Trophoblast cell (in vitro differentiated cells and primary cell): ENCODE data around the gene PPP3CB. TPM values are rescaled to one million over a fixed set of nuclear protein-coding genes. Genes with fewer than 3 reads are reported as not detected.
A peak's percentile ranks its signal among the peaks of the same experiment; 100 is the strongest.

Experiments used
- DNase-seq, 2 donors: peaks; one replicate each; pipeline ENCODE4 v3.0.0-alpha.2; 2016
- H2AFZ ChIP-seq: 2 replicates; pipeline ENCODE4 v1.6.1; 2013; ENCODE audit warnings: low read length, moderate library complexity, mild to moderate bottlenecking; ENCODE audit not compliant: insufficient read depth, poor library complexity
- H2AK5ac ChIP-seq: 2 replicates; pipeline ENCODE4 v1.6.1; 2013; ENCODE audit warnings: mild to moderate bottlenecking, low read length
- H2BK120ac ChIP-seq: 2 replicates; pipeline ENCODE4 v1.6.1; 2013; ENCODE audit warnings: low read length, mild to moderate bottlenecking, moderate library complexity; ENCODE audit not compliant: insufficient read depth, poor library complexity
- H2BK12ac ChIP-seq: 2 replicates; pipeline ENCODE4 v1.6.1; 2013; ENCODE audit warnings: mild to moderate bottlenecking, low read length, moderate library complexity
- H2BK5ac ChIP-seq: 2 replicates; pipeline ENCODE4 v1.6.1; 2013; ENCODE audit warnings: low read length, low read depth, moderate library complexity, mild to moderate bottlenecking; ENCODE audit not compliant: poor library complexity
- H3K14ac ChIP-seq: 2 replicates; pipeline ENCODE4 v1.6.1; 2013; ENCODE audit warnings: mild to moderate bottlenecking, low read length
- H3K18ac ChIP-seq: 2 replicates; pipeline ENCODE4 v1.6.1; 2013; ENCODE audit warnings: mild to moderate bottlenecking, low read length
- H3K23ac ChIP-seq: 2 replicates; pipeline ENCODE4 v1.6.1; 2013; ENCODE audit warnings: low read length
- H3K27ac ChIP-seq: 2 replicates; pipeline ENCODE4 v1.5.1; 2013; ENCODE audit warnings: low read depth, mild to moderate bottlenecking, inconsistent platforms, low read length, moderate library complexity
- H3K27me3 ChIP-seq: 2 replicates; pipeline ENCODE4 v1.6.1; 2013; ENCODE audit warnings: inconsistent platforms, mild to moderate bottlenecking, low read length, moderate library complexity; ENCODE audit not compliant: insufficient read depth
- H3K36me3 ChIP-seq, 2 experiments: 1 replicate in 1 of 2; 2 replicates in 1 of 2; pipeline ENCODE4 v1.6.1; 2013; ENCODE audit warnings: low read length in 2 of 2, mild to moderate bottlenecking in 2 of 2, moderate library complexity in 1 of 2; ENCODE audit not compliant: insufficient read depth in 2 of 2, control insufficient read depth in 1 of 2
- H3K4ac ChIP-seq: 2 replicates; pipeline ENCODE4 v1.6.1; 2013; ENCODE audit warnings: low read depth, mild to moderate bottlenecking, low read length, moderate library complexity
- H3K4me1 ChIP-seq, 2 experiments: 1 replicate in 1 of 2; 2 replicates in 1 of 2; pipeline ENCODE4 v1.6.1; 2013; ENCODE audit warnings: low read length in 2 of 2, mild to moderate bottlenecking in 2 of 2, moderate library complexity in 1 of 2; ENCODE audit not compliant: insufficient read depth in 2 of 2, control insufficient read depth in 1 of 2
- H3K4me2 ChIP-seq: 2 replicates; pipeline ENCODE4 v1.6.1; 2013; ENCODE audit warnings: inconsistent platforms, mild to moderate bottlenecking, low read length, moderate library complexity
- H3K4me3 ChIP-seq: 2 replicates; pipeline ENCODE4 v1.5.1; 2013; ENCODE audit warnings: mild to moderate bottlenecking, low read depth, low read length, inconsistent platforms
- H3K79me1 ChIP-seq: one replicate; pipeline ENCODE4 v1.6.1; 2013; ENCODE audit warnings: low read length
- H3K79me2 ChIP-seq: 2 replicates; pipeline ENCODE4 v1.6.1; 2013; ENCODE audit warnings: low read length, mild to moderate bottlenecking; ENCODE audit not compliant: control insufficient read depth, insufficient read depth, poor library complexity
- H3K9ac ChIP-seq: 2 replicates; pipeline ENCODE4 v1.6.1; 2013; ENCODE audit warnings: mild to moderate bottlenecking, low read length
- H3K9me3 ChIP-seq: 2 replicates; pipeline ENCODE4 v1.6.1; 2013; ENCODE audit warnings: low read depth, mild to moderate bottlenecking, control low read depth, inconsistent platforms, low read length; ENCODE audit not compliant: insufficient read depth
- H4K12ac ChIP-seq: 2 replicates; pipeline ENCODE4 v1.6.1; 2013; ENCODE audit warnings: low read depth, mild to moderate bottlenecking, low read length, moderate library complexity
- H4K8ac ChIP-seq: 2 replicates; pipeline ENCODE4 v1.6.1; 2013; ENCODE audit warnings: low read depth, mild to moderate bottlenecking, low read length, moderate library complexity
- H4K91ac ChIP-seq: one replicate; pipeline ENCODE4 v1.6.1; 2013; ENCODE audit warnings: low read depth, mild to moderate bottlenecking, low read length, moderate library complexity
- WGBS: extraction: QIAGEN DNeasy Blood & Tissue Kit; methylation state at CpG from one replicate; pipeline ENCODE4 v1.1.7; 2013; ENCODE audit warnings: missing lambda C conversion rate; ENCODE audit not compliant: insufficient read length, insufficient coverage; ENCODE audit errors: extremely low coverage; 5-methylcytosine and 5-hydroxymethylcytosine counted together
- polyA plus RNA-seq: library from polyadenylated mRNA; stranded (reverse); fragments of 200-250 nt; gene quantifications from 2 replicates; pipeline ENCODE4 v1.2.3, GENCODE V29; 2013

PPP3CB gene
- 26.7 and 28.0 TPM in 2 replicates for polyA plus RNA-seq

- Histone ChIP-seq H2BK12ac (peak within 1 kb of the TSS; percentile 71), H3K79me1 (peaks cover 6% of the 10 kb centered on the region), H3K4me2 (peak within 1 kb of the TSS; percentile 96), H3K4me1 (peaks cover 0 to 5% of the 10 kb centered on the region in 2 experiments), H3K9me3 (no peaks in the 10 kb centered on the region), H3K27me3 (no peaks in the 10 kb centered on the region), H3K4ac (peak within 1 kb of the TSS; percentile 96), H3K27ac (peak within 1 kb of the TSS; percentile 96), H3K18ac (peak within 1 kb of the TSS; percentile 99), H3K23ac (peak within 1 kb of the TSS; percentile 2), H3K79me2 (peaks cover 3% of the 10 kb centered on the region), H2AK5ac (peak within 1 kb of the TSS; percentile 98), H3K9ac (peak within 1 kb of the TSS; percentile 99), H3K14ac (peak within 1 kb of the TSS; percentile 99), H3K4me3 (peak within 1 kb of the TSS; percentile 91), H4K91ac (peak within 1 kb of the TSS; percentile 99), H4K12ac (peak within 1 kb of the TSS; percentile 98), H2AFZ (peak within 1 kb of the TSS; percentile 99), H2BK5ac (peak within 1 kb of the TSS; percentile 93), H4K8ac (peak within 1 kb of the TSS; percentile 99), H3K36me3 (peaks cover 6 to 7% of the 10 kb centered on the region in 2 experiments), H2BK120ac (peak within 1 kb of the TSS; percentile 85)
- DNase-seq, result peak; percentile 89
- WGBS, result no CpG with 5 or more reads among the region's 28 CpGs
These were observed at the start of gene PPP3CB for GRCh38 chr10:73495884-73496674. TSS of gene PPP3CB (minus strand) at chr10:73496024. CDS start at chr10:73495889, 135 bp downstream.

DNA sequence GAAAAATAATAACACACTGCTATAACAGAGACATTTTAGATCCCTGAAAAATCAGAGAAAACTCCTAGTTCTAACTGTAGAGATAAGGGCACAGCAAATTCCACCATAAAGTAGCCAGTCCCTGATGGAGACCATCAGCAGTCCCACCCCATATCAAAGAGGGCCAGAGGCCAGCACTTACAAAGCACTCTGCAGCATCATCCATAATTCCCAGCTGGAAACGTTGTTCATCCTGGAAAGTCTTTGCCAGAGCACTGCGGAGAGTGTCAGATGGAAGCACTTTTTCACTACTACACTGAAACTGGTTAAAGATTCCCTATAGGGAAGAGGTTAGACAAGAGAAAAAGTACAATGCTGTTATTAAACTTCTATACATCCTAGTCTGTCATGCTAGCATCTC lies 49.5 kb upstream of the PPP3CB start:
- peak overlapping the region; percentile 95 for H3K23ac ChIP-seq
- no peaks in the 10 kb centered on the region for H3K9me3 ChIP-seq
- H2AFZ ChIP-seq, result no peak overlapping the region
- no peak overlapping the region for H3K9ac ChIP-seq
- H2AK5ac ChIP-seq, result no peak overlapping the region
- H2BK120ac ChIP-seq, result no peak overlapping the region
- no peak overlapping the region for H3K14ac ChIP-seq
- no peak overlapping the region for H3K27ac ChIP-seq
- no peak overlapping the region for H4K12ac ChIP-seq
- H2BK12ac ChIP-seq, result no peak overlapping the region
- no peak overlapping the region for H4K8ac ChIP-seq
- no peak for DNase-seq
- H3K4me3 ChIP-seq, result no peak overlapping the region
- H3K27me3 ChIP-seq, result no peaks in the 10 kb centered on the region
- no peak overlapping the region for H2BK5ac ChIP-seq
- no peaks in the 10 kb centered on the region for H3K4me1 ChIP-seq
- no peak overlapping the region for H4K91ac ChIP-seq
- peaks cover 0 to 1% of the 10 kb centered on the region in 2 experiments for H3K36me3 ChIP-seq
- WGBS, result no CpG with 5 or more reads among the region's 2 CpGs
- no peak overlapping the region for H3K4ac ChIP-seq
- no peak overlapping the region for H3K18ac ChIP-seq
- H3K79me1 ChIP-seq, result no peaks in the 10 kb centered on the region
- no peak overlapping the region for H3K4me2 ChIP-seq
- no peaks in the 10 kb centered on the region for H3K79me2 ChIP-seq

DNA sequence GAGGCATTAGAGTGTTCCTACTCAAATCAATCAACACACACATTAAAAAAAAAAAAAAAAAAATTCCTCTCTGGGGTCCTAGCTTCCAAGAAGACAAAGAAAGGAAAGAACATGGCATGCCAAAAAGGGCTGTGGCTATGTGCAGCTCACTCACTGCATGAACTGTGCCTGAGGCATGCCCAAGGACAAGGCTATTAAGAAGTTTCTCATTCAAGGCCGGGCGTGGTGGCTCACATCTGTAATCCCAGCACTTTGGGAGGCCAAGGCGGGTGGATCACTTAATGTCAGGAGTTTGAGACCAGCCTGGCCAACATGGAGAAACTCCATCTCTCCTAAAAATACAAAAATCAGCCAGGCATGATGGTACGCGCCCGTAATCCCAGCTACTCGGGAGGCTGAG lies 41.9 kb upstream of the PPP3CB start:
- no peak overlapping the region for H3K4me3 ChIP-seq
- no peaks in the 10 kb centered on the region for H3K4me1 ChIP-seq
- H3K9ac ChIP-seq, result no peak overlapping the region
- DNase-seq, result no peak
- no peaks in the 10 kb centered on the region for H3K79me2 ChIP-seq
- no peaks in the 10 kb centered on the region for H3K79me1 ChIP-seq
- no peak overlapping the region for H3K4me2 ChIP-seq
- H3K18ac ChIP-seq, result no peak overlapping the region
- H3K23ac ChIP-seq, result no peak overlapping the region
- no peaks in the 10 kb centered on the region for H3K9me3 ChIP-seq
- no peak overlapping the region for H4K8ac ChIP-seq
- H3K36me3 ChIP-seq, result peaks cover 0 to 5% of the 10 kb centered on the region in 2 experiments
- no CpG with 5 or more reads among the region's 7 CpGs for WGBS
- H3K27me3 ChIP-seq, result no peaks in the 10 kb centered on the region
- H3K4ac ChIP-seq, result no peak overlapping the region
- H4K12ac ChIP-seq, result no peak overlapping the region
- no peak overlapping the region for H2AFZ ChIP-seq
- no peak overlapping the region for H2BK5ac ChIP-seq
- no peak overlapping the region for H2BK120ac ChIP-seq
- no peak overlapping the region for H3K14ac ChIP-seq
- H4K91ac ChIP-seq, result no peak overlapping the region
- no peak overlapping the region for H2AK5ac ChIP-seq
- no peak overlapping the region for H3K27ac ChIP-seq
- no peak overlapping the region for H2BK12ac ChIP-seq

- Histone ChIP-seq H3K36me3 (peaks cover 0 to 5% of the 10 kb centered on the region in 2 experiments), H2BK12ac (no peak overlapping the region), H3K4me1 (no peaks in the 10 kb centered on the region), H2AFZ (no peak overlapping the region), H4K8ac (no peak overlapping the region), H4K91ac (no peak overlapping the region), H4K12ac (no peak overlapping the region), H2BK5ac (no peak overlapping the region), H3K9me3 (no peaks in the 10 kb centered on the region), H3K14ac (no peak overlapping the region), H3K27ac (no peak overlapping the region), H3K18ac (no peak overlapping the region), H3K4me3 (no peak overlapping the region), H3K9ac (no peak overlapping the region), H3K79me2 (no peaks in the 10 kb centered on the region), H3K4me2 (no peak overlapping the region), H3K27me3 (no peaks in the 10 kb centered on the region), H3K4ac (no peak overlapping the region), H3K79me1 (no peaks in the 10 kb centered on the region), H2BK120ac (no peak overlapping the region), H3K23ac (no peak overlapping the region), H2AK5ac (no peak overlapping the region)
- WGBS, result no CpG with 5 or more reads among the region's 2 CpGs
- DNase-seq, result no peak
These were observed 41.5 kb upstream of the PPP3CB start for GRCh38 chr10:73537288-73537687.
